Osteoblast (primary cell): Measurements from ENCODE around the gene FOXK1. TPM values are rescaled to one million over a fixed set of nuclear protein-coding genes. Genes with fewer than 3 reads are reported as not detected.
"Not testable (repeated sequence)": the region's sequence is repeated elsewhere in the genome, so short reads cannot be mapped to it uniquely, and the experiment has no call there.

ENCODE experiments used
- DNase-seq: peaks from one replicate; pipeline ENCODE4 v3.0.0; 2011; ENCODE audit warnings: low spot score, mixed read lengths; ENCODE audit not compliant: insufficient read length; ENCODE audit errors: missing footprints
- H2AFZ ChIP-seq: 2 replicates; pipeline ENCODE4 v1.6.0; 2011; ENCODE audit warnings: mild to moderate bottlenecking, low read length
- H3K27ac ChIP-seq: 2 replicates; pipeline ENCODE4 v1.5.1; 2011; ENCODE audit warnings: mild to moderate bottlenecking, low read depth, low read length, moderate library complexity
- H3K27me3 ChIP-seq: 2 replicates; pipeline ENCODE4 v1.6.0; 2012; ENCODE audit warnings: mild to moderate bottlenecking, control low read depth, inconsistent platforms, low read length, moderate library complexity; ENCODE audit not compliant: insufficient read depth
- H3K36me3 ChIP-seq: 2 replicates; pipeline ENCODE4 v1.5.1; 2011; ENCODE audit warnings: mild to moderate bottlenecking, low read length, control low read depth, moderate library complexity; ENCODE audit not compliant: insufficient read depth
- H3K4me1 ChIP-seq: 2 replicates; pipeline ENCODE4 v1.5.1; 2011; ENCODE audit warnings: mild to moderate bottlenecking, low read length, control low read depth, moderate library complexity; ENCODE audit not compliant: insufficient read depth
- H3K4me2 ChIP-seq: 2 replicates; pipeline ENCODE4 v1.6.0; 2011; ENCODE audit warnings: mild to moderate bottlenecking, low read length; ENCODE audit not compliant: insufficient read depth
- H3K4me3 ChIP-seq: fragments of 200-600 bp; sonication (generic); 3 replicates; pipeline ENCODE4 v1.5.1; 2012; ENCODE audit warnings: mild to moderate bottlenecking, low read length, inconsistent platforms; ENCODE audit not compliant: insufficient read depth
- H3K79me2 ChIP-seq: 2 replicates; pipeline ENCODE4 v1.6.0; 2012; ENCODE audit warnings: mild to moderate bottlenecking, low read length, control low read depth, inconsistent platforms; ENCODE audit not compliant: insufficient read depth
- H3K9me3 ChIP-seq: 2 replicates; pipeline ENCODE4 v1.5.1; 2011; ENCODE audit warnings: low read depth, low read length, control low read depth
- H4K20me1 ChIP-seq: 2 replicates; pipeline ENCODE4 v1.6.0; 2012; ENCODE audit warnings: mild to moderate bottlenecking, low read length, control low read depth; ENCODE audit not compliant: insufficient read depth
- CTCF ChIP-seq: IDR thresholded peaks from 2 replicates; pipeline ENCODE4 v1.5.1; 2011; ENCODE audit warnings: mild to moderate bottlenecking, low read depth, low read length, moderate library complexity; ENCODE audit errors: extremely low read depth
- total RNA-seq: library from RNA; depleted of rRNA; stranded (reverse); fragments of >200 nt; gene quantifications from 2 replicates; pipeline ENCODE4 v1.2.3, GENCODE V29; 2012

FOXK1 gene
- total RNA-seq, 1 donor = 31.8 TPM

- Histone ChIP-seq H3K79me2 (no peaks in the 10 kb centered on the region), H3K4me1 (peaks cover 25% of the 10 kb centered on the region), H3K9me3 (peaks cover 2% of the 10 kb centered on the region), H3K27me3 (no peaks in the 10 kb centered on the region), H3K36me3 (no peaks in the 10 kb centered on the region), H2AFZ (no peak overlapping the region), H3K4me2 (peak overlapping the region; percentile 85), H4K20me1 (no peaks in the 10 kb centered on the region), H3K4me3 (no peak overlapping the region), H3K27ac (peak overlapping the region; percentile 100)
- no peak for TF ChIP-seq CTCF
- DNase-seq = no peak
Measured at GRCh38 chr7:4668510-4668847, 13.6 kb upstream of the FOXK1 start.

GRCh38 chr7:4670791-4671190, 11.3 kb upstream of the FOXK1 start:
- H3K79me2 ChIP-seq = no peaks in the 10 kb centered on the region
- H3K4me1 ChIP-seq = peaks cover 16% of the 10 kb centered on the region
- TF ChIP-seq CTCF = no peak
- no peaks in the 10 kb centered on the region for H4K20me1 ChIP-seq
- no peaks in the 10 kb centered on the region for H3K36me3 ChIP-seq
- H3K27ac ChIP-seq = no peak overlapping the region
- no peak overlapping the region for H3K4me2 ChIP-seq
- H2AFZ ChIP-seq = no peak overlapping the region
- no peaks in the 10 kb centered on the region for H3K27me3 ChIP-seq
- no peak overlapping the region for H3K4me3 ChIP-seq
- no peak for DNase-seq
- H3K9me3 ChIP-seq = peaks cover 2% of the 10 kb centered on the region

GRCh38 chr7:4675771-4676367, 6.2 kb upstream of the FOXK1 start:
- Histone ChIP-seq H3K36me3 (no peaks in the 10 kb centered on the region), H3K4me3 (no peak overlapping the region), H3K4me1 (no peaks in the 10 kb centered on the region), H3K4me2 (no peak overlapping the region), H3K9me3 (peaks cover 1% of the 10 kb centered on the region), H3K27ac (no peak overlapping the region), H3K27me3 (no peaks in the 10 kb centered on the region), H3K79me2 (no peaks in the 10 kb centered on the region), H2AFZ (no peak overlapping the region), H4K20me1 (no peaks in the 10 kb centered on the region)
- DNase-seq = no peak
- TF ChIP-seq CTCF = no peak

- not testable (repeated sequence) for H2AFZ ChIP-seq, H3K36me3 ChIP-seq
Measured at GRCh38 chr7:4677518-4677917, 4.6 kb upstream of the FOXK1 start.

More at GRCh38 chr7:4677518-4677917, 4.6 kb upstream of the FOXK1 start:
- DNase-seq, H3K9me3 ChIP-seq, H3K27me3 ChIP-seq, H3K27ac ChIP-seq, H3K4me1 ChIP-seq, H4K20me1 ChIP-seq, H3K4me2 ChIP-seq, H3K79me2 ChIP-seq, H3K4me3 ChIP-seq: not testable (repeated sequence)
